ENCODE data around the gene DNAJA4. TPM values are rescaled to one million over a fixed set of nuclear protein-coding genes. Genes with fewer than 3 reads are reported as not detected.

Gene DNAJA4
- total RNA-seq, 2 donors from 2014 or later, result 32.1 to 43.7 TPM

DNA sequence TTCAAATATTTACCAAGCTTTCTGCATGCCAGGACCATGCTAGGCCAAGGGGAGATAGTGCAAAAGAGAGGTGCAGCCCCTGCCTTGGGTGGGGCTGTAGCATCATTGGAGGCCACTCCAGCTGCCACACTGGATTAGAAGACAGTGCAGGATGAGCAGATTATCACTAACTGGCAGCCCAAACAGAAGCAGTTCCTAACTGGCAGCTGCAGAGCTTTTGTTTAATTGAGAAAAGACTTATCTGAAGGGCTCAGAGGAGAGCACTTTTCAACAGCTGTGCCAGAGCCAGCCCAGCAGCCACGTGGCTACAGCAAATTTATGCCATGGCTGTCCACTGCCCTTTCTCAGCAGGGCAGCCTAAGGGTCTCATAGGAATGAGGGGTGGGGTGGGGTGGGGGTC lies 16.5 kb upstream of the DNAJA4 start:
- H3K4me3 ChIP-seq, result no peak overlapping the region
- WGBS, result 88% methylated on average over 1 of the region's 1 CpG
- no peak for TF ChIP-seq CTCF (IDR thresholded peaks at IDR 0.05)
- TF ChIP-seq POLR2AphosphoS5 (IDR thresholded peaks at IDR 0.05), result no peak
- H3K9me3 ChIP-seq, result no peaks in the 10 kb centered on the region
- intact Hi-C loops (cut with DNase I), result loop anchor here (10.0 kb wide), 1 partner anchor 283 kb away; no protein-coding TSS in a partner anchor
- no peaks in the 10 kb centered on the region for H3K4me1 ChIP-seq (replicated peaks)
- DNase-seq (ENCODE audit: low spot score), result no peak
- H3K27ac ChIP-seq, result no peak overlapping the region
- H3K27me3 ChIP-seq (replicated peaks; ENCODE audit: insufficient read depth), result no peaks in the 10 kb centered on the region
- no peaks in the 10 kb centered on the region for H3K36me3 ChIP-seq

- H3K9me3 ChIP-seq, result no peaks in the 10 kb centered on the region
- 91% methylated on average over 5 of the region's 5 CpGs for WGBS
- no peaks in the 10 kb centered on the region for H3K4me1 ChIP-seq (replicated peaks)
- H3K27ac ChIP-seq, result no peak overlapping the region
- no peaks in the 10 kb centered on the region for H3K36me3 ChIP-seq
- no peak overlapping the region for H3K4me3 ChIP-seq
- TF ChIP-seq CTCF (IDR thresholded peaks at IDR 0.05) (no peak), POLR2A (IDR thresholded peaks at IDR 0.05) (no peak), POLR2AphosphoS5 (IDR thresholded peaks at IDR 0.05) (no peak)
- no peaks in the 10 kb centered on the region for H3K27me3 ChIP-seq (replicated peaks; ENCODE audit: insufficient read depth)
- DNase-seq (ENCODE audit: low spot score), result no peak
- intact Hi-C loops (cut with DNase I), result loop anchor here (10.0 kb wide), 1 partner anchor 284 kb away; no protein-coding TSS in a partner anchor
These were observed 15.2 kb upstream of the DNAJA4 start for GRCh38 chr15:78249131-78249530.

GRCh38 chr15:78251136-78251535 lies 13.2 kb upstream of the DNAJA4 start:
- TF ChIP-seq POLR2A (IDR thresholded peaks at IDR 0.05), result no peak
- no peak for TF ChIP-seq POLR2AphosphoS5 (IDR thresholded peaks at IDR 0.05)
- no peak for TF ChIP-seq CTCF (IDR thresholded peaks at IDR 0.05)
- Histone ChIP-seq H3K9me3 (no peaks in the 10 kb centered on the region), H3K36me3 (no peaks in the 10 kb centered on the region), H3K27ac (no peak overlapping the region), H3K4me3 (no peak overlapping the region), H3K4me1 (replicated peaks) (no peaks in the 10 kb centered on the region), H3K27me3 (replicated peaks; ENCODE audit: insufficient read depth) (no peaks in the 10 kb centered on the region)
- WGBS, result 76% methylated on average over 9 of the region's 9 CpGs
- intact Hi-C loops (cut with DNase I), result no loop called here
- no peak for DNase-seq (ENCODE audit: low spot score)

GRCh38 chr15:78255421-78256043 lies 8.8 kb upstream of the DNAJA4 start:
- Histone ChIP-seq H3K4me3 (no peak overlapping the region), H3K36me3 (no peaks in the 10 kb centered on the region), H3K27me3 (replicated peaks; ENCODE audit: insufficient read depth) (no peaks in the 10 kb centered on the region), H3K4me1 (replicated peaks) (no peaks in the 10 kb centered on the region), H3K9me3 (no peaks in the 10 kb centered on the region), H3K27ac (no peak overlapping the region)
- TF ChIP-seq POLR2AphosphoS5 (IDR thresholded peaks at IDR 0.05), result no peak
- TF ChIP-seq CTCF (IDR thresholded peaks at IDR 0.05), result no peak
- no peak for TF ChIP-seq POLR2A (IDR thresholded peaks at IDR 0.05)
- no peak for DNase-seq (ENCODE audit: low spot score)
- intact Hi-C loops (cut with DNase I), result no loop called here
- 92% methylated on average over 1 of the region's 1 CpG for WGBS

DNA sequence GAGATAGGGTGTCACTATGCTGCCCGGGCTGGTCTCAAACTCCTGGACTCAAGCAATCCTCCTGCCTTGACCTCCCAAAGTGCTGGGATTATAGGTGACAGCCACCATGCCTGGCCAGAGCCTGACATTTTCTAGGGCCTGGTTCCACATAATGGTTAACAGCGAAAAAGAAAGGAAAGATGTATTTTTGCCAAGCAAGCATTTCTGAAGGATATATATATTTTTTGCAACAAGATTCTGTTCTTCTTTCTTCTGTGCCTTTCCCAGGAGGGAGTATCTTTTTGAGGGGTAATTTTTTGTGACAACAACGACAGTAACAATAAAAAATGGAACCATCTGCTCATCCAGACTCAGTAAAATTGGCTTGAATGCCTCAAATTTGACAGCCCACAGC lies 8.3 kb upstream of the DNAJA4 start:
- no peak for DNase-seq (ENCODE audit: low spot score)
- Histone ChIP-seq H3K36me3 (no peaks in the 10 kb centered on the region), H3K4me1 (replicated peaks) (no peaks in the 10 kb centered on the region), H3K27me3 (replicated peaks; ENCODE audit: insufficient read depth) (no peaks in the 10 kb centered on the region), H3K27ac (no peak overlapping the region), H3K4me3 (no peak overlapping the region), H3K9me3 (no peaks in the 10 kb centered on the region)
- no peak for TF ChIP-seq POLR2AphosphoS5 (IDR thresholded peaks at IDR 0.05)
- TF ChIP-seq CTCF (IDR thresholded peaks at IDR 0.05), result no peak
- no peak for TF ChIP-seq POLR2A (IDR thresholded peaks at IDR 0.05)
- WGBS, result 88% methylated on average over 3 of the region's 3 CpGs
- intact Hi-C loops (cut with DNase I), result no loop called here
